Mesothelial cell of epicardium (in vitro differentiated cells): ENCODE data around the gene MAGI3. TPM values are rescaled to one million over a fixed set of nuclear protein-coding genes. Genes with fewer than 3 reads are reported as not detected.
"Not testable (repeated sequence)": the region's sequence is repeated elsewhere in the genome, so short reads cannot be mapped to it uniquely, and the experiment has no call there.

ENCODE experiments used
- DNase-seq, 2 experiments: peaks; one replicate each; pipeline ENCODE4 v3.0.0; 2021; ENCODE audit warnings: low spot score in 2 of 2; ENCODE audit not compliant: unreplicated experiment in 2 of 2
- H3K27ac Mint-ChIP-seq: 2 replicates; pipeline ENCODE4 v1.8.0; 2021; ENCODE audit warnings: mixed read lengths
- H3K27me3 Mint-ChIP-seq: 2 replicates; pipeline ENCODE4 v1.8.0; 2021; ENCODE audit warnings: low read depth, mixed read lengths
- H3K36me3 Mint-ChIP-seq: 2 replicates; pipeline ENCODE4 v1.8.0; 2021; ENCODE audit warnings: mixed read lengths
- H3K4me1 Mint-ChIP-seq: 2 replicates; pipeline ENCODE4 v1.8.0; 2021; ENCODE audit warnings: mixed read lengths
- H3K4me3 Mint-ChIP-seq: 2 replicates; pipeline ENCODE4 v1.8.0; 2021; ENCODE audit warnings: mild to moderate bottlenecking, moderate library complexity, mixed read lengths
- H3K9me3 Mint-ChIP-seq: 2 replicates; pipeline ENCODE4 v1.8.0; 2021; ENCODE audit warnings: mixed read lengths
- total RNA-seq: library from RNA; stranded (reverse); gene quantifications from 3 replicates; pipeline ENCODE4 v1.2.1, GENCODE V29; 2021
- TF ChIP-seq, protein P1 (sequence below): fragments of 200-600 bp; sonication (generic); IDR thresholded peaks from one replicate; pipeline ENCODE4 v1.5.0; 2021; ENCODE audit warnings: antibody characterized with exemption; ENCODE audit not compliant: unreplicated experiment

Gene MAGI3
- total RNA-seq, 1 donor from 2014 or later, result 28.7 TPM

DNA sequence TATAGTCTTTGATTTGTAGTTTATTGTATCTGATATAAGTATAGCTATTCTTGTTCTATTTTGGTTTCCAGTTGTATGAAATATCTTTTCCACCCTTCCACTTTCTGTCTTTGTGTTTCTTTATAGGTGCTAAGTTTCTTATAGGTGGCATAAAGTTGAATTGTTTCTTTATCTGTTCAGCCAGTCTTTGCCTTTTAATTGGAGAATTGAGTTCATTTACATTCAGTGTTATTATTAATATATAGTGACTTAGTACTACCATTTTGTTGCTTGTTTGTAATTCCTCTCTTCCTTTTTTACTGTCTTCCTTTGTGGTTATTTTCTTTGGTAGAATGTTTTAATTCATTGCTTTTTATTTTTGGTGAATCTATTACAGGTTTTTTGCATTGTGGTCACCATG lies 77.7 kb downstream of the MAGI3 start:
- no peak overlapping the region for H3K4me3 Mint-ChIP-seq
- H3K9me3 Mint-ChIP-seq, result peaks cover 16% of the 10 kb centered on the region
- H3K36me3 Mint-ChIP-seq, result peaks cover 33% of the 10 kb centered on the region
- peaks cover 3% of the 10 kb centered on the region for H3K4me1 Mint-ChIP-seq
- H3K27me3 Mint-ChIP-seq, result no peaks in the 10 kb centered on the region
- no peak for DNase-seq
- TF ChIP-seq, protein P1, sequence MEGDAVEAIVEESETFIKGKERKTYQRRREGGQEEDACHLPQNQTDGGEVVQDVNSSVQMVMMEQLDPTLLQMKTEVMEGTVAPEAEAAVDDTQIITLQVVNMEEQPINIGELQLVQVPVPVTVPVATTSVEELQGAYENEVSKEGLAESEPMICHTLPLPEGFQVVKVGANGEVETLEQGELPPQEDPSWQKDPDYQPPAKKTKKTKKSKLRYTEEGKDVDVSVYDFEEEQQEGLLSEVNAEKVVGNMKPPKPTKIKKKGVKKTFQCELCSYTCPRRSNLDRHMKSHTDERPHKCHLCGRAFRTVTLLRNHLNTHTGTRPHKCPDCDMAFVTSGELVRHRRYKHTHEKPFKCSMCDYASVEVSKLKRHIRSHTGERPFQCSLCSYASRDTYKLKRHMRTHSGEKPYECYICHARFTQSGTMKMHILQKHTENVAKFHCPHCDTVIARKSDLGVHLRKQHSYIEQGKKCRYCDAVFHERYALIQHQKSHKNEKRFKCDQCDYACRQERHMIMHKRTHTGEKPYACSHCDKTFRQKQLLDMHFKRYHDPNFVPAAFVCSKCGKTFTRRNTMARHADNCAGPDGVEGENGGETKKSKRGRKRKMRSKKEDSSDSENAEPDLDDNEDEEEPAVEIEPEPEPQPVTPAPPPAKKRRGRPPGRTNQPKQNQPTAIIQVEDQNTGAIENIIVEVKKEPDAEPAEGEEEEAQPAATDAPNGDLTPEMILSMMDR, result no peak
- no peak overlapping the region for H3K27ac Mint-ChIP-seq

DNA sequence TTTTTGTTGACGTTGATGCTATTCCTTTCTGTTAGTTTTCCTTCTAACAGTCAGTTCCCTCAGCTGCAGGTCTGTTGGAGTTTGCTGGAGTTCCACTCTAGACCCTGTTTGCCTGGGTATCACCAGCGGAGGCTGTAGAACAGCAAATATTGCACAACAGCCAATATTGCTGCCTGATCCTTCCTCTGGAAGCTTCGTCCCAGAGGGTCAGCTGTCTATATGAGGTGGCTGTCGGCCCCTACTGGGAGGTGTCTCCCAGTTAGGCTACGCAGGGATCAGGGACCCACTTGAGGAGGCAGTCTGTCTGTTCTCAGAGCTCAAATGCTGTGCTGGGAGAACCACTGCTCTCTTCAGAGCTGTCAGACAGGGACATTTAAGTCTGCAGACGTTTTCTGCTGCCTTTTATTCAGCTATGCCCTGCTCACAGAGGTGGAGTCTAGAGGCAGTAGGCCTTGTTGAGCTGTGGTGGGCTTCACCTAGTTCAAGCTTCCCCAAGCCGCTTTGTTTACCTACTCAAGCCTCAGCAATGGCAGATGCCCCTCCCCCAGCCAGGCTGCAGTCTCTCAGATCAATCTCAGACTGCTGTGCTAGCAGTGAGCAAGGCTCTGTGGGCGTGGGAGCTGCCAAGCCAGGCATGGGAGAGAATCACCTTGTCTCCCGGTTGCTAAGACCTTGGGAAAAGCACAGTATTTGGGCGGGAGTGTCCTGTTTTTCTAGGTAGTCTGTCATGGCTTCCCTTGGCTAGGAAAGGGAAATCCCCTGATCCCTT lies 88.3 kb downstream of the MAGI3 start:
- not testable (repeated sequence) for H3K4me3 Mint-ChIP-seq, H3K27ac Mint-ChIP-seq, H3K27me3 Mint-ChIP-seq, DNase-seq, H3K4me1 Mint-ChIP-seq
- H3K36me3 Mint-ChIP-seq, result peaks cover 54% of the 10 kb centered on the region
- peaks cover 76% of the 10 kb centered on the region for H3K9me3 Mint-ChIP-seq

DNA sequence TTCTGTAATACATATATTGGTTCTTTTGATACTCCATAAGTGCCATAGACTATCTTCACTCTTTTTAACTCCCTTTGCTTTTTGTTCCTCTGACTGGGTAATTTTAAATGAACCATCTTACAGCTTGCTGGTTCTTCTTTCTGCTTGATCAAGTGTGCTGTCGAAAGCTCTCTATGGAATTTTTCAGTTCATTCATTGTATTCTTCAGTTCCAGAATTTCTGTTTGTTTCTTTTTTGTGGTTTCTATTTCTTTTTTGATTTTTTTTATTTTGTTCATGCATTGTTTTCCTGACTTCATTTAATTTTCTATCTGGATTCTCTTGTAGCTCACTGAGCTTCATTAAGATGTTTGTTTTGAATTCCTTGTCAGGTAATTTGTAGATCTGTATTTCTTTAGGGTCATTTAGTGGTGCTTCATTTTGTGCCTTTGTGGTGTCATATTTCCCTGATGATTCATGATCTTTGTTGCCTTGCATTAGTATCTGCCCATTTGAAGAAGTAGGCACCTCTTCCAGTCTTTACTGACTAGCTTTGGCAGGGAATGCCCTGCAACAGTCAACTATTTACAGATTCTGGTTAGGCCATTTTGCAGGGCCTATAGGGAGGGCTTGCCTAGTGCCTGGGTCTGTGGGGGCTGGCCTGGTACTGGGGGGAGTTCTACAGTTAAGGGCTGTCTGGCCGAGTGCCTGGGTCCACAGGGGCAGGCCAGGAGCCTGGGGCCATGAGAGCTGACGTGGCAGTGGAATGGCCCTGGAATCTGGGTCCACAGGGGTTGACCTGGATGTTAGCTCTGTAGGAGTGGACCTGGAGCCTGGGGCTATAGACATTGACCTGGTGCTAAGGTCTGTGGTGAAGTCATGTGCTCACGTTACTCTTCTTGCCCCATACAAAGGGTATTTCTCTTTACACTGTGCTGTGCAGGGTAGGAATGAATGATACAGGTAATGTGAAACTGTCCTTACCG lies 89.7 kb downstream of the MAGI3 start:
- no peaks in the 10 kb centered on the region for H3K4me1 Mint-ChIP-seq
- peaks cover 69% of the 10 kb centered on the region for H3K9me3 Mint-ChIP-seq
- no peak overlapping the region for H3K27ac Mint-ChIP-seq
- DNase-seq, result no peak
- H3K27me3 Mint-ChIP-seq, result no peaks in the 10 kb centered on the region
- TF ChIP-seq, protein P1, result no peak
- no peak overlapping the region for H3K4me3 Mint-ChIP-seq
- peaks cover 43% of the 10 kb centered on the region for H3K36me3 Mint-ChIP-seq

DNA sequence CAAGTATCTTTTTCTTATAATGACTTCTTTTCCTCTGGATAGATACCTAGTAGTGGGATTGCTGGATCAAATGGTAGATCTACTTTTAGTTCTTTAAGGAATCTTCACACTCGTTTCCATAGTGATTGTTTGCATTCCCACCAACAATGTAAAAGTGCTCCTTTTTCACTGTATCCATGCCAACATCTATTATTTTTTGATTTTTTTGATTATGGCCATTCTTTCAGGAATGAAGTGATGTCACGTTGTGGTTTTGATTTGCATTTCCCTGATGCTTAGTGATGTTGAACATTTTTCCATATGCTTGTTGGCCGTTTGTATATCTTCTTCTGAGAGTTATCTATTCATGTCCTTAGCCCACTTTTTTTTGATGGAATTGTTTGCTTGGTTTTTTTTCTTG lies 94.8 kb downstream of the MAGI3 start:
- peaks cover 55% of the 10 kb centered on the region for H3K9me3 Mint-ChIP-seq

DNA sequence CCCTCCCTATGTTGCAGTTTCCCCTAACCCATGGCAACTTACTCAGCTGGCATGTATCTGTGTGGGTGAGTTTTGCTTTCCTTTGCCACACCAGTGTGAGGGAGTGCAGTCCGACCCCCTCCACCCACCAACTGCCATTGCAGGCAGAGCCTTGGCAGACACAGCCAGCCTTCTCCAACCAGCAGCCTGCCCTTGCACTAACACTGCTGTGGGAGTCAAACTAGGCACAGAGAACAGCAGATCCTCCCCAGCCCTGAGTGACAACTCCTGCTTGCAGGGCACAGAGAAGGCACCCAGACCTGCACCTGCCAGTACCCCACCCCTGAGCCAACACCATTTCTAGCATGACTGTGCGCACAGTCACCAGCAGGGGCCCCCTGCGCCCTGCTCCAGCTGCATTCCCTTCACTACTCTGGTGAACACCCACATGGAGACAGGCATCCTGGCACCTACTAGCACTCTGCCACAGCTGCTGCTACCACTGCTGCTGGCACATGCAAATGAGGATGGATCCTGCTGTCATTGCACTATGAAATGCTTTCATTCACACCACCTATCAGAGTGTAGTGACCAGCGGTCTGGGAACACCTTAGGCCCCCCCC lies 98.4 kb downstream of the MAGI3 start:
- no peak overlapping the region for H3K27ac Mint-ChIP-seq
- peaks cover 64% of the 10 kb centered on the region for H3K36me3 Mint-ChIP-seq
- no peak overlapping the region for H3K4me3 Mint-ChIP-seq
- H3K9me3 Mint-ChIP-seq, result peaks cover 65% of the 10 kb centered on the region
- DNase-seq, result no peak
- no peaks in the 10 kb centered on the region for H3K27me3 Mint-ChIP-seq
- TF ChIP-seq, protein P1, result no peak
- H3K4me1 Mint-ChIP-seq, result no peaks in the 10 kb centered on the region

More for the DNA sequence above, 94.8 kb downstream of the MAGI3 start:
- DNase-seq, H3K4me3 Mint-ChIP-seq, H3K27me3 Mint-ChIP-seq, H3K27ac Mint-ChIP-seq, H3K4me1 Mint-ChIP-seq: not testable (repeated sequence)
- H3K36me3 Mint-ChIP-seq, result peaks cover 40% of the 10 kb centered on the region

DNA sequence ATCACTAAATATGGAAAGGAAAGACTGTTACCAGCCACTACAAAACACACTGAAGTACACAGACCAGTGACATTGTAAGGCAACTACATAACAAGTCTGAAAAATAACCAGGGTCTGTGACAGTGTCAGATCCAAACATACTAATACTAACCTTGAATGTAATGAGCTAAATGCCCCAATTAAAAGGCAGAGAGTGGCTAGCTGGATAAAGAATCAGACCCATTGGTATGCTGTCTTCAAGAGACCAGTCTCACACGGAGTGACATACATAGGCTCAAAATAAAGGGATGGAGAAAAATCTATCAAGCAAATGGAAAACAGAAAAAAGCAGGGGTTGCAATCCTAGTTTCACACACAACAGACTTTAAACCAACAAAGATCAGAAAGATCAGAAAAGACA lies 100.1 kb downstream of the MAGI3 start:
- Mint-ChIP-seq H3K27ac (no peak overlapping the region), H3K27me3 (no peaks in the 10 kb centered on the region), H3K4me1 (no peaks in the 10 kb centered on the region), H3K9me3 (peaks cover 57% of the 10 kb centered on the region), H3K4me3 (no peak overlapping the region), H3K36me3 (peaks cover 58% of the 10 kb centered on the region)
- no peak for DNase-seq
- TF ChIP-seq, protein P1, result no peak
